Measurements from ENCODE around the gene DAPK2.

DAPK2 gene

DNA sequence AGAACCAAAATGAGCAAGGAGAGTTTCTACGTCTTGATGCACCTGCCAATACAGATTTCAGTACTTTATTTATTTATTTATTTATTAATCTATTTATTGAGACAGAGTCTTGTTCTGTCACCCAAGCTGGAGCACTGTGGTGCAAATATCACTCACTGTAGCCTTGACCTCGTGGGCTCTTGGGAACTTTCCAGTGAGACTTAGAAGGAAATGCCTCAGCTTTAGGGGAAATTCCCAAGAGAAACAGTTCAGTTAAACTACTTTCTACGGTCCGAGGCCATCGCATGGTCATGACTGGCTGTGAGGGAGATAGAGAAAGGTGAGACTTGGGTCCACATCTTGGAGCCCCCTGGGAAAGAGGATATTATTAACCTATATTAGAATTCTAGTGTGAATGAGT, 165.5 kb downstream of the DAPK2 start:
- no peaks in the 10 kb centered on the region for H3K9me3 ChIP-seq (replicated peaks; ENCODE audit: low read length)
- no peak overlapping the region for H3K4me2 ChIP-seq (ENCODE audit: low read length)
- no peaks in the 10 kb centered on the region for H3K4me1 ChIP-seq (ENCODE audit: control insufficient read depth, insufficient read depth, low read length)
- peaks cover 11% of the 10 kb centered on the region for H3K27me3 ChIP-seq (ENCODE audit: control insufficient read depth, insufficient read depth, low read length)
- no peak overlapping the region for H3K4me3 ChIP-seq (ENCODE audit: low read length)
- H3K9ac ChIP-seq (ENCODE audit: low read depth, low read length), result no peak overlapping the region
- no peaks in the 10 kb centered on the region for H3K36me3 ChIP-seq (ENCODE audit: insufficient read depth, low read length)

DNA sequence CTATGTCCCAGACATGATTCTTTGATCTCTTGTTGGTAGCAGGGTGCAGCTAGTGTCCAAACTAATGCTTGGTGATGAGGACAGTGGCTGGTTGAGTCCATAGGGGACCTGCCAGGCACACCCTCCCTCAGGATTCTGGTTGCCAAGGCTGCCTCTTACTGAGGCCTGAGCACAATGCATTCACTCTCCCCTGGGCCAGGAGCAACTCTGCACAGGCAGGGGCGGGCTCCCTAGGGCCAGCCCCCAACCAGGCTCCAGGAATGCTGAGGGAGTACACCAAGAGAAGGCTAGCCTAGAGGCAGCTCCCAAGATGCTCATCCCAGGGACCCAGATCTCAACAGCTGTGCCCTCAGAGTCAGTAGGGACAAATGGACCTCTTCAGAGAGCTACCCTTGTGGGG, 166.3 kb downstream of the DAPK2 start:
- Histone ChIP-seq H3K36me3 (ENCODE audit: insufficient read depth, low read length) (no peaks in the 10 kb centered on the region), H3K9ac (ENCODE audit: low read depth, low read length) (no peak overlapping the region), H3K4me1 (ENCODE audit: control insufficient read depth, insufficient read depth, low read length) (no peaks in the 10 kb centered on the region), H3K4me3 (ENCODE audit: low read length) (no peak overlapping the region), H3K4me2 (ENCODE audit: low read length) (no peak overlapping the region), H3K27me3 (ENCODE audit: control insufficient read depth, insufficient read depth, low read length) (peaks cover 11% of the 10 kb centered on the region), H3K9me3 (replicated peaks; ENCODE audit: low read length) (no peaks in the 10 kb centered on the region)

DNA sequence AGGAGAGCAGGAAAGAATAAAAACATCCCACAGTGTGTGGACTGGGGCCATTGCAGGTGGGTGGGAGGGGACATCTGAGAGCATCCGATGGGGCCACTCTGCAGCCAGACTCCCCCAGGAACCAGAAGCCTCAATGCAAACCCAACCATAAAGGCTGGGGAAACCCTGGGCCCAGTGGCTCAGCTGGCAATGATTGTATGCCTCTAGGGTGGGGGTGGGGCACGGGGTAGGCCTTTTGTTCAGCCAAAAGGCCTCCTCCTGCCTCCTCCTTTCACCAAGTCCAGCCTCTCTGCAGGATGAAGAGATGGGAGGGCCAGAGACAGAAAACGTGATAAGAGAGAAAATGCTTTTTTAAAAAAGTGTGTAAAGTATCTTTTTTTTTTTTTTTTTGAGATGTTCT, 167.1 kb downstream of the DAPK2 start:
- peaks cover 11% of the 10 kb centered on the region for H3K27me3 ChIP-seq (ENCODE audit: control insufficient read depth, insufficient read depth, low read length)
- no peak overlapping the region for H3K4me3 ChIP-seq (ENCODE audit: low read length)
- no peaks in the 10 kb centered on the region for H3K9me3 ChIP-seq (replicated peaks; ENCODE audit: low read length)
- no peak overlapping the region for H3K9ac ChIP-seq (ENCODE audit: low read depth, low read length)
- no peak overlapping the region for H3K4me2 ChIP-seq (ENCODE audit: low read length)
- H3K4me1 ChIP-seq (ENCODE audit: control insufficient read depth, insufficient read depth, low read length), result no peaks in the 10 kb centered on the region
- no peaks in the 10 kb centered on the region for H3K36me3 ChIP-seq (ENCODE audit: insufficient read depth, low read length)

DNA sequence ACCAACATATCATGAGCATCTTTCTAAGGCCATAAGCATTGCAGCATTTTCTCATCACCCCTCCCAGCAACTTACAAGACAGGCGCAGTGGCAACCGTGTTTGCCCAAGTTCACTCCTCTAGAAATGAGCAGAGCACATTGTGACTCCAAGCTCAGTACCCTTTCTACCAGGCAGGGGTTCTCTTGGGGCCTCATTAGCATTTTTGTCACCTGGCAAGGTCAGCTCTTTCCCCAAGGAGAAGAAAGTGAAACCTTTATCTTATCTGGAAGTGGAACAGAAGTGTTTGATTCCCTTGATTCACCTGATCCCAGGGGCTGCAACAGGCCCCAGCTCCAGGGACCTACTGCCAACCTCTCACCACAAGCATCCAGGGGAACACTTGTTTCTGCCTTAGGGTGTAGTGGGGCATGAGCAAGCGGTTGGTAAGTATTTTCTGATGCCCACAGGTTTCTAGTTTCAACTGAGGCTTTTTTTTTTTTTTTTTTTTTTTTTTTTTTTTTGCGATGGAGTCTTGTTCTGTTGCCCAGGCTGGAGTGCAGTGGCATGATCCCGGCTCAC, 168.5 kb downstream of the DAPK2 start:
- no peaks in the 10 kb centered on the region for H3K4me1 ChIP-seq (ENCODE audit: control insufficient read depth, insufficient read depth, low read length)
- H3K36me3 ChIP-seq (ENCODE audit: insufficient read depth, low read length), result no peaks in the 10 kb centered on the region
- no peak overlapping the region for H3K4me3 ChIP-seq (ENCODE audit: low read length)
- H3K9me3 ChIP-seq (replicated peaks; ENCODE audit: low read length), result no peaks in the 10 kb centered on the region
- H3K4me2 ChIP-seq (ENCODE audit: low read length), result no peak overlapping the region
- no peak overlapping the region for H3K9ac ChIP-seq (ENCODE audit: low read depth, low read length)
- peaks cover 11% of the 10 kb centered on the region for H3K27me3 ChIP-seq (ENCODE audit: control insufficient read depth, insufficient read depth, low read length)

DNA sequence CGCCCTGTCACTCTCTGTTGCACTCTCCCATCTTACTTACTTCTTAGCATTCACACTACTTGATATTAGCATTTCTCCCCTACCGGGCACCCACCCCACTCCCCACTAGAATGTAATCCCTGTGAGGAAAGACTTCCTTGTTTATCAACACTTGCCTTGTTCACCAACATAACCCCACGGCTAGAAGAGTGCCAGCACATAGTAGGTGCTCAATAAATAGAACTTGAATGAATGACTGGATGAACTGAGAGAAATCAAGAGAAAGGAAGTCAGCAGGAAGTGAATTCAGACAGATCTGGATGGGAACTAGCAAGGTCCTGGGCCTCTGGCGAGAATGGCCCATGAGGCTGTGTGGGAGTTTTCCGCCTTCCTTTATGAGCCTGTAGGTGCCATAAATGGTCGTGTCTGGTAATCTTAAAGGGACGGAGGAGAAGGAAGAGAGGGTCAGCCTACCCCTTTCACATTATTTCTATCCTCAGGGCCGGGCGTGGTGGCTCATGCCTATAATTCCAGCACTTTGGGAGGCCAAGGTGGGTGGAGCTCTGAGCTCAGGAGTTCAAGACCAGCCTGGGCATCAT, 170.1 kb downstream of the DAPK2 start:
- no peaks in the 10 kb centered on the region for H3K9me3 ChIP-seq (replicated peaks; ENCODE audit: low read length)
- peaks cover 3% of the 10 kb centered on the region for H3K27me3 ChIP-seq (ENCODE audit: control insufficient read depth, insufficient read depth, low read length)
- H3K36me3 ChIP-seq (ENCODE audit: insufficient read depth, low read length), result no peaks in the 10 kb centered on the region

DNA sequence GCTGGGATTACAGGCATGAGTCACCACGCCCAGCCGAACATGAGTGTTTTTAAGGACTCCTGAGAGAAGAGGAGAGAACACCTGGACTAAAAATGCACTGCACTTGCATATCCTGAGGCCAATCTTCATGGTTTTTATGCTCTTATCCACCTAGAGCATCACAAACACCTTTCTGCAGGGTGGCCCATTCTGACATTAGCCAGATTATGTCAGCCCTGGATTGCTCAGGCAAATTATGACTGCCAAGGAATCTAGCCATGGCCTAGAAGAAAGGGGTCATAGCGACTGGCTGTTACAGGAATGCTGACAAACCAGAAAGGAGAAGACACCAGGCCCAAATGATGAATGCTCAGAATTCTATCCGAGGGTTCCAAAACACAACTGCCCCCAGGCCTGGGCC, 171.7 kb downstream of the DAPK2 start:
- no peak overlapping the region for H3K9ac ChIP-seq (ENCODE audit: low read depth, low read length)
- no peaks in the 10 kb centered on the region for H3K36me3 ChIP-seq (ENCODE audit: insufficient read depth, low read length)
- H3K4me3 ChIP-seq (ENCODE audit: low read length), result no peak overlapping the region
- no peaks in the 10 kb centered on the region for H3K9me3 ChIP-seq (replicated peaks; ENCODE audit: low read length)
- H3K27me3 ChIP-seq (ENCODE audit: control insufficient read depth, insufficient read depth, low read length), result peaks cover 3% of the 10 kb centered on the region
- no peak overlapping the region for H3K4me2 ChIP-seq (ENCODE audit: low read length)
- no peaks in the 10 kb centered on the region for H3K4me1 ChIP-seq (ENCODE audit: control insufficient read depth, insufficient read depth, low read length)

More for the DNA sequence above, 170.1 kb downstream of the DAPK2 start:
- Histone ChIP-seq H3K9ac (ENCODE audit: low read depth, low read length) (no peak overlapping the region), H3K4me1 (ENCODE audit: control insufficient read depth, insufficient read depth, low read length) (no peaks in the 10 kb centered on the region), H3K4me2 (ENCODE audit: low read length) (no peak overlapping the region), H3K4me3 (ENCODE audit: low read length) (no peak overlapping the region)

DNA sequence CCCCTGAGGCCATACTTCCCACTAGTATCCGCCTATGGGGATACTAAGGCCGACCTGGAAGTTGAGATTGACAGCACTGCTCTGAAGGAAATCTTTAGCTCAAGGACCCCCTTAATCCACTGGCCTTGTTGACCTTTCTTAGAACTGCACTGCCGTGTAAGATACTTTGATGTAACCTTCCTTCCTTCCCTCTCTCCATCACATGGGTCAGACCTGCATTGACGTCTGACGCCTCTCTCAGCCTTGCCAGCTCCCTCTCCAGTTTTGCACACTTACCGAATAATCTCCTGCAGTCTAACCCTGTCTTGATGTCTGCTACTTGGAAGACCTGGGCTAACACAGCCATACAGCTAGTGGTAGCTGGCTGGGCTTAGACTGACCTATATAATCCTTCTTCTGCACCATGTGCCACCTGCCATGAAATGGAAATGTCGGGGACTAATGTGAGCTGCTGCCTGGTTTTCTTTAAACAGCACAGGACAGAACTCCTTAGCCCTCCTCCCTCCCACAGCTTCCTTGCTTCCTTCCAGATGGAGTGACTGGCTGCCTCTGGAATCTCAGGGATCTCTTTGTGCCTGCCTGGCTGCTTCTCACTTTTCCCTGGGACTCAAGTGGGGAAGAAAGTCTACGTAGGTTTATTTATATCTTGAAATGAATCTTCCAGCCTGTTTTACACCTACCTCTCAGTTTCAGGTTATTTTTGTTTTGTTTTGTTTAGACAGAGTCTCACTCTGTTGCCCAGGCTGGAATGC, 173.3 kb downstream of the DAPK2 start:
- no peaks in the 10 kb centered on the region for H3K9me3 ChIP-seq (replicated peaks; ENCODE audit: low read length)
- peaks cover 3% of the 10 kb centered on the region for H3K27me3 ChIP-seq (ENCODE audit: control insufficient read depth, insufficient read depth, low read length)
- H3K4me1 ChIP-seq (ENCODE audit: control insufficient read depth, insufficient read depth, low read length), result no peaks in the 10 kb centered on the region
- no peak overlapping the region for H3K9ac ChIP-seq (ENCODE audit: low read depth, low read length)
- H3K4me3 ChIP-seq (ENCODE audit: low read length), result no peak overlapping the region
- H3K36me3 ChIP-seq (ENCODE audit: insufficient read depth, low read length), result no peaks in the 10 kb centered on the region
- H3K4me2 ChIP-seq (ENCODE audit: low read length), result no peak overlapping the region

DNA sequence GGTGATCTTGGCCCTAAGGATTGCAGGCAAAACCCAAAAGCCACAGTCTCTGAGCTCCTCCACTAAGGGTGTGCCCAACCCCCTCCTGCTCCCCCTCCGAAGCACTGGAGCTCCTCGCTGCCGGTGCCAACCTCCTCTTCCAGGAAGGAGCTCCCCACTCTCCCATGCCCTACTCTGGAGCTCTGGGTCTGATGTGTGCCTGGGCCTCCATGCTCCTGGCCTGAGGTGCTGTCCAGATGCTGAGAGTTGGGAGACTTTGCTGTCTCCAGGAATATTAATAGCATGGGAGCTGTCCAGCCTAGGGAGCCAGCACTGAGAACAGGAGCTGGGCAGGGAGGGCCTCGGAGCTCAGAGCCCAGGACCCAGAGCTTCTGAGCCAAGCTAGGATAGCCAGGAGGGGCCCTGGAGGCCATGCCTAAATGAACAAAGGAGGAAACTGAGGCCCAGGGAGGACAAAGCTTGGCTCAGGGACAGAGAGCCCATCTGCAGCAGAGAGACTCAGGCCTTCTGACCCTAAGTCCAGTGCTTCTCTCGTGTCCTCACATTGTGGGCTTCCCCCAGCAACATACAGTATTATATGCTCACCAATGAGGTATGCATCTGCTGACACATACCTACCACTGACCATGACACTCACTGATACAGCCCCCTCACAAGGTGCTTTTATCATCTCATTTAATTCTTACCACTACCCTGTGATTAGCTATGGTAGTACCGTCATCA, 175.6 kb downstream of the DAPK2 start:
- no peaks in the 10 kb centered on the region for H3K9me3 ChIP-seq (replicated peaks; ENCODE audit: low read length)
- H3K36me3 ChIP-seq (ENCODE audit: insufficient read depth, low read length), result no peaks in the 10 kb centered on the region
- H3K4me1 ChIP-seq (ENCODE audit: control insufficient read depth, insufficient read depth, low read length), result no peaks in the 10 kb centered on the region
- H3K9ac ChIP-seq (ENCODE audit: low read depth, low read length), result no peak overlapping the region
- H3K4me2 ChIP-seq (ENCODE audit: low read length), result no peak overlapping the region
- peaks cover 5% of the 10 kb centered on the region for H3K27me3 ChIP-seq (ENCODE audit: control insufficient read depth, insufficient read depth, low read length)
- no peak overlapping the region for H3K4me3 ChIP-seq (ENCODE audit: low read length)

DNA sequence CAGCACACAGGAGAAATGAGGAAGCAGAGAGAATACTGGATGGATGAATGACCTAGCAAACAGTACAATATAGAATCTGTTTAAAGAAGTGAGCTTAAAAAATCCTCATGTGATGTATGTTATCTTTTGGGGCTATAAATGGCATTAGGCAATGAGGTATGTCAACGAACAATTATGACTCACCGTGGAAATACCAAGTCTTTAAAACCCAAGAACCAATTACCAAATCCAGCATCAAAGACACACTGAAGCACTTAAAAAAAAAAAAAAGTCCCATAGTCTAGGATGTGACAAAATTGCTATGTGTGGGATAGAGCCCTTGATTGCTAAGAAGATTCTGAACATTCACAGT, 176.3 kb downstream of the DAPK2 start:
- Histone ChIP-seq H3K9me3 (replicated peaks; ENCODE audit: low read length) (no peaks in the 10 kb centered on the region), H3K36me3 (ENCODE audit: insufficient read depth, low read length) (no peaks in the 10 kb centered on the region), H3K4me1 (ENCODE audit: control insufficient read depth, insufficient read depth, low read length) (no peaks in the 10 kb centered on the region), H3K27me3 (ENCODE audit: control insufficient read depth, insufficient read depth, low read length) (peaks cover 5% of the 10 kb centered on the region), H3K4me2 (ENCODE audit: low read length) (no peak overlapping the region), H3K4me3 (ENCODE audit: low read length) (no peak overlapping the region), H3K9ac (ENCODE audit: low read depth, low read length) (no peak overlapping the region)

DNA sequence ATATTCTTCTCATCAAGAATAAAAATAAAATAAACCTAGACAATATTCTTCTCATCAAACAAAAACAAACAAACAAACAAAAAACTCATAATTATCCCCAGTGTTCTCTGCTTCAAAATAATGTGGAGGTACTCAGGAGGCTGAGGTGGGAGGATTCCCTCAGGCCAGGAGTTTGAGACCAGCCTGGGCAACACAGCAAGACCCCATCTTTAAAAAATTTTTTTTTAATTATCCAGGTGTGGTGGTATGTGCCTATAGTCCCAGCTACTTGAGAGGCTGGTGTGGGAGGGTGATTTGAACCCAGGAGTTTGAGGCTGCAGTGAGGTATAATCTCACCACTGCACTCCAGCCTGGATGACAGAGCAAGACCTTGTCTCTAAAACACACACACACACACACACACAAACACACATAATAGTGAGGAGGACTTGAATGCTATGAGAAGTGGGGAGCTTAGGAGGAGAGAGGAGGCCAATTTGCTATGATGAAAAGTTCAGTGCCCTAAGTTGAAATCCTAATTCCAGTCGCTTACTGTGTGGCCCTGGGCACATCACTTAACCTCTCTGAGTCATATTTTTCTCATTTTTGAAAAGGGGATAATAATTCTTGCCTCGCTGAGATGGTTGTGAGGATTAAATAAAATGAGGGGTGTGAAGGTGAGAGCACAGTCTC, 176.8 kb downstream of the DAPK2 start:
- H3K4me2 ChIP-seq (ENCODE audit: low read length), result no peak overlapping the region
- H3K4me3 ChIP-seq (ENCODE audit: low read length), result no peak overlapping the region
- H3K9me3 ChIP-seq (replicated peaks; ENCODE audit: low read length), result no peaks in the 10 kb centered on the region
- H3K9ac ChIP-seq (ENCODE audit: low read depth, low read length), result no peak overlapping the region
- no peaks in the 10 kb centered on the region for H3K36me3 ChIP-seq (ENCODE audit: insufficient read depth, low read length)
- H3K4me1 ChIP-seq (ENCODE audit: control insufficient read depth, insufficient read depth, low read length), result no peaks in the 10 kb centered on the region
- H3K27me3 ChIP-seq (ENCODE audit: control insufficient read depth, insufficient read depth, low read length), result peaks cover 5% of the 10 kb centered on the region

DNA sequence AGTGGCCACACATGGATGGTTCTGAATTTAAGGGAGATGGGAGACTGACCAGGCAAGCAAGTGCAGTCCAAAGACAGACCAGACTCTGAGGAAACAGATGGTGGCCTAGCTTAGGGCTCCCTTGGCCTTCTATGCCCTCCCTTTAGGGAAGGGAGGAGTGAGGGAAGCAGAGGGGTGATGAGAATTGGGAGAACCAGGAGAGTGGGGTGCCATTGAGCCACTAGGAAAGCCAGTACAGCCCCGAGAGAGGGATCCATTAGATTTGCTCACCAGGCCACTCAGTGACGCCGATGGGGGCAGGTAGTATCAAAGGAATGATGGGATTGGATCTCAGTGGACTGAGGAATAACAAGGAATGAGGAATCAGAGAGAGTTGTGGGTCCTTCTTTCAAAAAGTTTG, 182.1 kb downstream of the DAPK2 start:
- Histone ChIP-seq H3K27me3 (ENCODE audit: control insufficient read depth, insufficient read depth, low read length) (peaks cover 18% of the 10 kb centered on the region), H3K4me2 (ENCODE audit: low read length) (no peak overlapping the region), H3K9me3 (replicated peaks; ENCODE audit: low read length) (no peaks in the 10 kb centered on the region), H3K36me3 (ENCODE audit: insufficient read depth, low read length) (no peaks in the 10 kb centered on the region), H3K9ac (ENCODE audit: low read depth, low read length) (no peak overlapping the region), H3K4me3 (ENCODE audit: low read length) (no peak overlapping the region), H3K4me1 (ENCODE audit: control insufficient read depth, insufficient read depth, low read length) (peaks cover 3% of the 10 kb centered on the region)

Measured in skeletal muscle satellite cell (primary cell).